HG02885 (cell line): ENCODE data around the gene FGFR3.

ENCODE experiments used
- ATAC-seq: cut with Tn5 transposase; IDR thresholded peaks from one replicate; pipeline ENCODE4 v1.9.1; 2021; ENCODE audit warnings: mild to moderate bottlenecking; ENCODE audit not compliant: unreplicated experiment, poor library complexity

FGFR3 gene

DNA sequence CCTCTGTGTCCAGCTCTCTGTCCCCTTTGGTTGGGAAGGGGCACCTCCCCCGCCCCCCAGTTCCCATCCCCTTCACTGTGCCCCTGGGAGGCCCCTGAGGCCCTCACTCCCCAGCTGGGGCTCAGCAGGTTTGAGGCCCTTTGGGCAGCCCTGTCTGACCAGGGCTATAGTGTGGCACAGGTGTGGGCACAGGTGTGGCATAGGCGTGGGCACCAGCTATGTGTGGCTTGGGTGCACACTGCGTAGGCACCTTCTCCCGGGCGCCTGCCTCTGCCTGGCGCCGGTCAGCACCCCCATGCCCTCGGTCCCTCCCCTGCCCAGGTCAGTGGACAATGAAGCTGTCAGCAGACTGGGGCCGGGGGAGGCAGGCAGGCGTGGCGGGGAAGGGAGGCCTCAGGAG, 7.5 kb upstream of the FGFR3 start:
- ATAC-seq: no peak

DNA sequence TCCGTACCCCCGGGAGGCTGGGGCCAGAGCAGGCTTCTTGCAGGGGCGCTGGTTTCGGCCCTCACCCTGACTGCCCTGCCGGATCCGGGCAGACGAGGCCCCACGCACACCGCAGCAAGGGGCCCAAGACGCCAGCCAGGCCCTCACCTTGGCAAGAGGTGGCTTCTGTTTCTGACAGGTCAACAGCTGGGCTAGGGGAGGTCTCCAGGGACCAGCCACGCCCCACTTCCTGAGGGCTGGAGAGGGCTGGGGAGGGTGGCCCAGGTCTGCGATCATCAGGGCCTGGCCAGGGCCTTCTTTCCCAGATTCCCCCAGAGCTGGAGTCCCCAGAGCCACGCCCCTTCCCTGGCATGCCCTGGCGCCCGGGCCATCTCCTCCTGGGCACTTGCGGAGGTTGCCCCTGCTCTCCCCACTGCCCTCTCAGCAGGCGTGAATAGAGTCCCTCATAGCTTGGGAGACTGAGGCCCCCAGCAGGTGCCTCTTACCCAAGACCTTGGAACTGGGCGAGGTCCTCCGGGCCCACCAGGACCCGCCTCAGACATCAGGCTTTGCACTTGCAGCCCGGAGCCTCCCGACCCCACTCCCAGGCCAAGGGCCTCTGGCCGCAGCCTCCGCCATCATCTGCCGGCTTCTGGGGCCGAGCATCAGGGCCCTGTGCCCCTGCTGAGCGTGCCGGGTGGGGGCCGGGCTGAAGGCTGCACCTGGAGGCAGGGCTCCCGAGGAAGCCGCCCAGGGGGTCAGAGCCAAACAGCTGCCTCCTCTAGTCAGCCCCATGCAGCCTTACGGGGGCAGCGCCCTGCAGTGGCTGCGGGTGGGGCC, 6.3 kb upstream of the FGFR3 start:
- ATAC-seq: no peak

DNA sequence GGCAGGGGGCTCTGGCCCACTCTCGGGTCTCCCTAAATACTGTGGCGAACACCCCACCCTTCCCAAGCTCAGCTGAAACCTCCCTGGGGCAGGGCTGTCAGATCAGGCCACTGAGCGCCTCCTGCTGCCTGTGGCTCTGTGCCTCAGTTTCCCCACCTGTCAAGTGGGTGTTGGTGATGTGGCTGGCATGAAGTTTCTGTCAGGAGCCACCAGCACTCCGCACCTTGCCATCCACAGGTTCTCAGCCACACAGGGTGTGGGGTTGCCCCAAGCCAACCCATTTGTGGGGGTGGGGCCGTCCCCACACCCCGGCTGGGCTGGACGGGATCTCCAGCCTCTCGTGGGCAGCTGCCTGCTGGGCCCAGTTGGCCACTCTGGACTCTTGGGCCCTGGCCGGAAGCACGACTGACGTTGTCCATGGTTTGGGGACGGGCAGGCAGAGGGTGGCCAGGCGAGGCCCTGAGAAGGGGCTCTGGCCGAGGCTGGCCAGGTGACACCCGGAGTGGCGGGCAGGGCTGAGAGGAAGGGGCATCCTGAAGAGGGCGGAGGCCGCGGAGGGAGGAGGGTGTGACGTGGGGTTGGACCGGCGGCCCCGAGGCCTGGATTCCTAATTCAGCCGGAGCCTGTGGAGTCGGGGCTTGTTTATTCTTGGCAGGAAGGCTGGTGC, 5.5 kb upstream of the FGFR3 start:
- ATAC-seq: no peak

DNA sequence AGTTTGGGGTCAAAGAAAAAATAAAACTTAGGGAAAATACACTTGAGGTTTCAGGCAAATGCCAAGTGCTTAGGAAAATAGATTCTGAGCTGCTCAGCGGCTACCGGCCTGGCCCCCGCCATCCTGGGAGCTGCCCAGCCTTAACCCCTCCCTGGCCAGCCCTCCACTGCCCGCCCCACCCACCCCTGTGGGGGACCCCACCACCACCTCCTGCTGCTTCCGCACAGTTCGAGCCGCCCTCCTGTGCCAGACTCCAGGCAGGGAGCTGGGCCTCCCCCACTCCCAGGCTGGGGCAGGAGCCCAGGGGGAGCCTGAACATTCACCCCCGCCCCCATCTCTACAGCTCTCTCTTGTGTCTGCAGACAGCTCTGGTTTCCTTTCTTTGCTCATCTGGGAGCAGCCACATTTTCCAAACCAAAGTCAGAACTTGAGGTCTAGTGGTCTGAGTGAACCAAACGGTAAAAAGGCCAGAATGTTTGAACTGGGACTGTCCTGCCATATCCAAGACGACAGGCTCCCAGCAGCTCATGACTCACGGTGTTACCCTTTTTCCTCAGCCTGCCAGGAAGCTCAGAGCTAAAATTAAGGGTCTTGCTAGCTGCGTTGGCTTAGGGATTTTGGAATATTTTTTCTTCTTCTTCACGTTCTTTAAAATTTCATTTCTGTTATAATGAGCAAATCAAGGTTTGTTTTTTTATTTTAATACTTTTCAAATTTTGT, 4.7 kb upstream of the FGFR3 start:
- ATAC-seq: no peak

DNA sequence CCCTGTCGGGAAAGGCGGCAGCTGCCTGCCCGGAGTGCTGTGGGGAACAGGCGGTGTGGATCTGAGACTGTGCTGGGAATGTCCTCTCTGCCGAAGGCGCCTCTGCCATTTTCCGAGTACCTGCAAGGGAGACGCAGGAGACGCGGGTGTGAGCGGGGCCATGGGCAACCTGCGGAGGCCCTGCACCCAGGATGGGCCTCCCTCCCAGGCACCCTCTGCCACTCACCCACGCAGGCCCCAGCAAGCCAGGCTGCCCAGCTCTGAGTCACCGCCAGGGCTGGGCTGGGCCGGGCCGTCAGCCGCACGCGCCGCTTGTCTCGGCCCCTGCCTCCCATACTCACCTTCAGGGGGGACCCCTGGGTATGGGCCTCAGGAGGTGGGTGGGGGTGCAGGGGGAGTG, 3.5 kb upstream of the FGFR3 start:
- ATAC-seq: no peak

DNA sequence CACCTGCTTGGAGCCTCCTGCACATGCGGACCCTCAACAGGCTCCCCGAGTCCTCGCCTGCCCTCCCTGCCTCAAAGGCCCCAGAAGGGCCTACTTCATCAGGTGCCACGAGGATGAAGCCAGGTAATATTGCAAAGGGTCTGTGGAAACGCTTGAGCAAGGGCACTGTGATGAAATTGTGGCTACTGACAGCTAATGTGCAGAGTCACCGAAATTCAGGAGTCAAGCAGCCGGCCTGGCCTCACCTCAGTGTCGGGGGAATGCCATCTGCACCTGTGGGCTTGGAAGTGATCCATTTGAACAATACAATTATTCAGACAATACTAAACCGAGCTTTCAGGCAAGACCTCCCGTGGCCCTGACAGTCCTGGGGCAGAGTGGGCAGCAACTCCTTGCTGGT, 3.1 kb upstream of the FGFR3 start:
- ATAC-seq: no peak

DNA sequence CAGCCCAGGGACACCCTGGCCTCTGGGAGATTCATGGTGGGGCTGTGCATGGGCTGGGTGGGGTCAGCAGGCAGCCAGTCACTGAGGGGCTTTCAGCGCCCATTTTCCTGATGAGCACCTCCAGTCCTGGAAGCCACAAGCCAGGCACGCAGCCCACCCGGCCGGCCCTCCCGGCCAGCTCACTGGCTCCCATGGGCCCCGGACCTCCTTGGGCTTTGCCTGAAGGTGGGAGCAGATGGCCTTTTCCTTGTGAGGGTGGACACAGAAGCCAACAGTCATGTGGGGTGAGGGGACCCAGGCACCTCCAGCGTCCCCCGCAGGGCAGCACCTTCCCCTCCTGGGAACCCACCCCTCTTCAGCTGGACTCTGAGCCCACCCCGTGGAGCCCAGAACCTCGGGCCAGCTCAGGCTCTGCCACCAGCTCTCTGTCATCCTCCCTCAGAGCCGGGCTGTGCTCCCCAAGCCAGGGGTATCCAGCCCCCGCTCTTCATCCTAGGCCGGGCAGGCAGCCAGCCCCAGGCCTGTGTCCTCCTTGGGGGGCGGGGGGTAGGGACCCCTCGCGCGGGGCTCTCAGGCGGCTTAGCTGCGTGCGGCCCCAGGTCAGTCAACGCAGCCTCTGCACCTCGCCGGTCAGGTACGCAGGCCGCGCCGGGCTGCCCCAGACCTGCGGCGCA, 798 bp upstream of the FGFR3 start:
- no peak for ATAC-seq

DNA sequence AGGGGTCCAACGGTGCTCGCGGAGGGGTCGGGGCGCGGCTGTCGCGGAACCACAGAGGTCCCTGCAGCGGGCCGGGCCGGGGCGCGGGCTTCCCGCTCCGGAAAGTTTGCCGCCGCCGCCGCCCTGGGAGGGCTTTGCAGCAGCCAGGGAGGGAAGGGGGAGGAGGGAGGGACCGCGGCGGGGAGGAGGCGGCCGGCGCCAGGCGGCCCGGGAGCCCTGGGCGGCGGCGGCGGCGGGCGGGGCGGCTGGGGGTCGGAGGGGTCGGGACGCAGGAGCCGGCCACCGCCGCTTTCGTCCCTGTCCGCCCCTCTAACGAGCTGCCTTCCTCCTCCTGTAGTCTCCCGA, 375 bp downstream of the FGFR3 start:
- no peak for ATAC-seq

DNA sequence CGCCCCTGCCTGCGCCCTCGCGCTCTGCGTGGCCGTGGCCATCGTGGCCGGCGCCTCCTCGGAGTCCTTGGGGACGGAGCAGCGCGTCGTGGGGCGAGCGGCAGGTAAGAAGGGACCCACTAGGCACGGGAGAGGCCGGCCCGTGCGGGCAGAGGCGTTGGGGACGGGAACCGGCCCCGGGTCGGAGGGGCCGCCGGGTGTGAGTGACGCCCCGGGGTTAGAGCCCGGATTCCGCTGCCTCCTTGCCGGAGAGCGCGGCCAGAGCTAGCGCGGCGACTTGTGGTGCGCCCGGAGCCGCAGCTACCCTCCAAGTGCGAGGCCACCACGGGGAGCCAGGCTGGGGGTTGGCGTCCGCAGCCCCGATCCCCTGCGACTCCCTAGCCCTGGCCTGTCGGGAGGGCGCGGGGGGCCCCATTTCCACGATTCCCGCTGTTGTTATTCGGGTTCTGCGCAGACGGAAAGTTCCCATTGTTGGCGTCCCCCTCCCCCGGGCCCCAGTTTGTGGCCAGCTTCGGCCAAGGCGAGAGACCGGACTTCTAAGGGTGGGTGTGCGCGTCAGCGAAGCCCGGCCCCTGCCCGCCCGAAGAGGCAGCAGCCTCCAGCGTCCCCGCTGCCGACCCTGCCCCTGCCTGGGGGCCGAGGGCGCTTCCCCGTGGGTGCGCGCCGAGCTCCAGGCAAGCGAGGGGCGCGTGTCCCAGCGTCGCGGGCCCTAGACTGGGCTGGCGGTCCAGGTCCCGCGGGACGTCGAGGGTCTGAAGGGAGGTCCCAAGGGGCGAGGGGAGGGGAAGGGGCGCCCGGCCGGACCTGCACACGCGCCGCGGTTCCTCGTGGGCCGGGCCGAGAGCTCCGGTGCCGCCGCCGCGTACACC, 1.1 kb downstream of the FGFR3 start:
- ATAC-seq: no peak

DNA sequence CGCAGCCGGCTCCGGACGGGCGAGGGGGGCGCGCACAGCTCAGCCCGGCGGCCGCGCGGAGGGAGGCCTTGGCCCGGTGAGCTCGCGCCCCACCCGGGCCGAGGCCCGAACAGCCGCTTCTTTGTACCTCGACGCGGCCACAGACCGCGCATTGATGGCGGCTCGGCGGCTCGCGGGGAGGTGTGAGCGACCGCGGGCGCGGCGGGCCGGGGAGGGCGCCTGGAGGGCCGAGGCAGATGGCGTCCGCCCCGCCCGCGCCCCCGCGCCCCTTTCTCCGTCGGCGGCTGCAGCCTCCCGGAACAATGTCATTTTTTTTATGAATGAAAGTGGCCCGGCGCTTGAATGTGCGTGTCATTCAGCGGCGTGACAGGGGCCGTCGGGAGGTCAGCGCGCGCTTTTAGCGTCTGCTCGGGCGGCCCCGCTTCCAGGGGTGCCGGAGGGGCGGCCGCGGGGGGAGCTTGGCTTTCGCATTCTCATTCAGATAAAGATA, 1.8 kb downstream of the FGFR3 start:
- no peak for ATAC-seq

DNA sequence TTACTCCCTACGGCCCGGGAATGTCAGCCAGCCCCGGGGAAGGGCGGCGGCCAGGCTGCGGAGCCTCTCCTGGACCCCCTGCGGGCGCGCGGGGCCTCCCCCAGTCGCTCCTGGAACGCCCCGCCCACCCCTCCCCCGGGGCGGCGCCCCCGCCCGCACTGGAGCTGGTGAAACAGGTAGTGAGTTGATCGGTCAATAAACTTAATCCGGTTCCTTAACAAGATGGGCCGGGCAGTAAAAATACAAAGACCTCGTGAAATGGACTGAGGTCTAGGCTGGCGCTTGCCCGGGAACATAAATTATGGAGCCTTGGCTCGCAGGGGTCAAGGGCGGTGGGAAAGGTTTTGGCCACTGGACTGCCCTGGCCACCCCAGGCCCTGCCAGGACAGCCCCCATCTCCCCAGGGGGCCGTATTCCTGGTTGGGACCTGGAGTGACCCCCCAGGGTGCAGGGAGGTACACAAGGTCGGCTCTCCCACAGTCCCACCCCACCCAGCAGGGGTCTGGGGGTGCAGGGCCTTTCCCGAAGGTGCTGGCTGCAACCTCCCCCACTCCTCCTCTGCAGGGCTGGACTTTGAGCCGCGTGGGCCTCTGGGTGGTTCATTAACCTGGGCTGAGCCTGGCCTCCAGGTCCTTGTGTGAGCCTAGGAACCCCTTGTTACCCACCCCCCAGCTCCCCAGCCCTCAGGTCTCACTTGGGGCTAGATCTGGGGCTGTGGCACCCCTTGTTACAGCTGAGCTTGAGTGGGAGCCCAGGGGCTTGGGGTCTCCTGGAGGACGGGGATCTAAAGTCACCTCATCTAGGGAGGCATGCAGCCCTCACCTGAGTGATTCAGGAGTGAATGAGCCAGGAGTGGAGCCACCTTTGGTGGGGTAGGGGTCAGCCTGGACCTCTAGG, 2.5 kb downstream of the FGFR3 start:
- ATAC-seq: no peak

DNA sequence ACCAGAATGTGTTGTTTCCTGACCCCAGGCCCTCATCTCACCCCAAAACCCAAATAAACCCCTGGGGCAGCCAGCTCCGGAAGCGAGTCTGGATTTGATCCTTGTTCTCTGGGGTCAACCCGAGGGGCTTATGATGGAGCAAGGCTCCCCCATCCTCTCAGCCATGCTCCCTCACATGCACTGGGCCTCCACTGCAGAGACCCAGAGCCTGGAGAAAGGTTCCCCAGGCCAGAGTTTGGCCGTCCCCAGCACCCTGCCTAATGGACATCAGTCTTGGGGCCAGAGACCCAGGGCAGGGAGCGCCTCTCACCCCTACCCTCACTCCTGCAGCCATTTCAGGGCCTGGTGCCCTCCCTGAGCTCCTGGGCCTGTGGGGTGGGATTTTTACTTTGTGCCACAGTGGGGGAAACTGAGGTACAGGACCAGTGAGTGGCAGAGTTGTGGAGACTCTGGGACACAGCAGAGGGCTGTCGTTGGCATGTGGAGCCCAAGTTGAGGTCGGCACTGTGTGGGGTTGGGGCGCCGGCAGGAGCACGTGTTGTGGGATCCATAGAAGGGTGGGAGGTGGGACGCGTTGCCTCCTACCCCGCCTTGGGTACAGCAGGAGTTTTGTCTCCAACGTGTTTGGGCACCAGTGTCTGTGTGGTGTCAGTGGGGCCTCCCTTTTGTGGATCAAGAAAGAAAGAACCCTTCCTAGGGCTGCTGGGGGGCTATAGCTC, 3.6 kb downstream of the FGFR3 start:
- no peak for ATAC-seq

DNA sequence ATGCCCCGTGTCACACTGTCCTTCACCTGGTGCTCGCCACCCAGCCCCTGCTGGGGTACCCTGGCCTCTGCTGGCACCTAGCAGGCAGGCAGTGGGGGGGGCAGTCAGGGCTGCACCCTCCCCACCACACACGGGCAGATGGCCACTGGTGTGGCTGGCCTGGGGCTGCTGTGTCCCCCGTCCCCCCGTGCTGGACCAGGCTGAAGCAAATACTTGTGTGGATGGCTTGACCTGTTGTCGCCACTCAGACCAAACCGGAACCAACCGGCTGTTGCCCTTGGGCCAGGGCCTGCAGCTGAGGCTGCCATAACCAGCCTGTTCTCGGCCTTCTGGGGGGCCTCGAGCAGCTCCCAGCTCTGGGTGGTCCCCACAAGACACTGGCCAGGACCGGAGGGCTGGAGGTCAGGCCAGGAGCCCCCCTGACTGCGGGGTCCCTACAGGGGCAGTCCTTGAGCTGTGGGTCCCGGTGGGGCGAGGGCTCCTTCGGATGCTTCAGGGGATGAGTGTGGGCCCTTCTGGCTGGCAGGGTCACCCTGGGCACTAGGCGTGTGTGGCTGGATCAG, 4.3 kb downstream of the FGFR3 start:
- no peak for ATAC-seq

DNA sequence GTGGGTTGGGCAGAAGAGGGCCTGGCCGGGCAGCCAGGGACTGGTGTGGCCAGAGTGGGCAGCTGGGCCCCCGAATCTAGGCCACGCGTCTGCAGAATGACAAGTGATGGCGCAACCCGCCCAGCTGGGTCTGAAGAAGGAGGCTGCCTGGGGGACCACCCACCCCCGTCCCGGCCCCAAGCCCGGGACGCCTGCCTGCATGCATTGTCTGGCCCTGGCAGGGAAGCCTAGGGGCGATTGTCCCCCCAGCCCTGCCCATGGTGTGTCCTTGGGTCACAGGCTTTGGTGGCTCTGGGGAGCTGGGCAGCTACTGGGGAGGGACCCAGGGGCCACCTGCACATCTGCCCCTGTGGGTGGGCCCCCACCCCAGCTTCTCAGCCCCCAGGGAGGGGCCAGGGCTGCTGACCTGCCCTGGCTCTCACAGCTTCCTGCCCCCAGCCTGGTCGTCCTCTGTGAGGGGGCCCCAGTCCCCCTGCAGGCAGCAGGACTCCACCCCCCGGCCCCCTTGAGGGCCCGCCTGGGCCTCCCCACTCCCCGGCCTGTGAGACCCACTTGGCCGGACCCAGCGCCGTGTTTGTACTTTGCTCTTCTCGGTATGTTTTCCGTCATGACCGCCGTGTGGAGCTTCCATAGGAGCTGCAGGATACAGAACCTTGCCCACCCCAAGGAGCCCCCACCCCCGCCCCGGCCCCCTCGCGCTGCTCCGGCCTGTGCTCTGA, 4.9 kb downstream of the FGFR3 start:
- ATAC-seq: no peak

DNA sequence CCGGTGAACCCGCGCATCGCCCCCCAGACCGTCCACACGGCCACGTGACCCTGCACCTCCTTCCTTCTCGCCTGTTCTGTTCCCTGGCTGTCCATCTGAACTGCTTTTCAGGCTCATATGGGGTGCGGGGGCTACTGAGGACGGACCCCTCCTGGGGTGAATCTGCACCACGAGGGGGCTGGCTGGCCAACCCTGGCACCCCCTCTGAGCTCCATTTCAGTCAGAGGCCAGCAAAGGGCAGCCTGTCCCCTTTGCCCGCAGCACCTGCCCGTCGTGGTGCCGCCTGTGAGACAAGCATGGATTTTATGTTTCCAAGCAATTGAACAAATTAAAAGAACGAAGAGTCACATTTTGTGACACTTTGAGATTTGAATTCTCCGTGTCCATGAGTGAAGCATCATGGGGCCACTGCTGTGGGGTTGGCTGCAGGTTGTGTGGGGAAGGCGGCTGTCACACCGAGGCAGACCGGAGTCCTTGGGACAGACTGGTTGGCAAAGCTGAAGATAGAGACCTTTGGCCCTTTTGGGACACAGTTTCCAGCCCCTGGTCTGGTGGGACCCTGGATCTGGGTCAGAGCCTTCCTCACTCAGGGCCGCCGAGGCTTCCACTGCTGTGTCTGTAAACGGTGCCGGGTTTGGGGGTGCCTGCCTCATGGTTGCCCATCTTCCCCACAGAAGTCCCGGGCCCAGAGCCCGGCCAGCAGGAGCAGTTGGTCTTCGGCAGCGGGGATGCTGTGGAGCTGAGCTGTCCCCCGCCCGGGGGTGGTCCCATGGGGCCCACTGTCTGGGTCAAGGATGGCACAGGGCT, 5.7 kb downstream of the FGFR3 start:
- ATAC-seq: no peak
